Measurements from ENCODE around the gene IGFL1.
"Not testable (repeated sequence)": the region's sequence is repeated elsewhere in the genome, so short reads cannot be mapped to it uniquely, and the experiment has no call there.

IGFL1 gene

GRCh38 chr19:46229442-46229841, at the start of gene IGFL1:
IGFL1 (plus strand) TSS chr19:46229742; CDS start chr19:46229775, 33 bp downstream.
- no peak for DNase-seq (ENCODE audit: low read depth in 2 of 2)

- DNase-seq (ENCODE audit: low read depth in 2 of 2), result no peak
Measured at GRCh38 chr19:46180701-46181387, 48.7 kb upstream of the IGFL1 start.

- DNase-seq (ENCODE audit: low read depth in 2 of 2), result no peak
Measured at GRCh38 chr19:46181388-46181779, 48.2 kb upstream of the IGFL1 start.

GRCh38 chr19:46182476-46182875, 47.1 kb upstream of the IGFL1 start:
- DNase-seq (ENCODE audit: low read depth in 2 of 2), result no peak

GRCh38 chr19:46184775-46185710, 44.5 kb upstream of the IGFL1 start:
- not testable (repeated sequence) for DNase-seq (ENCODE audit: low read depth in 2 of 2)

GRCh38 chr19:46186101-46186716, 43.3 kb upstream of the IGFL1 start:
- DNase-seq (ENCODE audit: low read depth in 2 of 2), result no peak

GRCh38 chr19:46186717-46187101, 42.8 kb upstream of the IGFL1 start:
- no peak for DNase-seq (ENCODE audit: low read depth in 2 of 2)

GRCh38 chr19:46189971-46190888, 39.3 kb upstream of the IGFL1 start:
- DNase-seq (ENCODE audit: low read depth in 2 of 2), result no peak

- DNase-seq (ENCODE audit: low read depth in 2 of 2), result no peak
Measured at GRCh38 chr19:46191356-46191755, 38.2 kb upstream of the IGFL1 start.

GRCh38 chr19:46191972-46192371, 37.6 kb upstream of the IGFL1 start:
- DNase-seq (ENCODE audit: low read depth in 2 of 2), result no peak

- DNase-seq (ENCODE audit: low read depth in 2 of 2), result not testable (repeated sequence)
Measured at GRCh38 chr19:46192626-46192991, 36.9 kb upstream of the IGFL1 start.

GRCh38 chr19:46192992-46193650, 36.4 kb upstream of the IGFL1 start:
- no peak for DNase-seq (ENCODE audit: low read depth in 2 of 2)

- no peak for DNase-seq (ENCODE audit: low read depth in 2 of 2)
Measured at GRCh38 chr19:46193678-46194077, 35.9 kb upstream of the IGFL1 start.

- DNase-seq (ENCODE audit: low read depth in 2 of 2), result no peak
Measured at GRCh38 chr19:46195104-46195503, 34.4 kb upstream of the IGFL1 start.

GRCh38 chr19:46195919-46196318, 33.6 kb upstream of the IGFL1 start:
- not testable (repeated sequence) for DNase-seq (ENCODE audit: low read depth in 2 of 2)

- DNase-seq (ENCODE audit: low read depth in 2 of 2), result no peak
Measured at GRCh38 chr19:46196410-46197124, 33.0 kb upstream of the IGFL1 start.

GRCh38 chr19:46197314-46198070, 32.0 kb upstream of the IGFL1 start:
- no peak for DNase-seq (ENCODE audit: low read depth in 2 of 2)

- DNase-seq (ENCODE audit: low read depth in 2 of 2), result no peak
Measured at GRCh38 chr19:46198756-46199155, 30.8 kb upstream of the IGFL1 start.
